Measurements from ENCODE around the gene SERTAD3.
"Not testable (repeated sequence)": the region's sequence is repeated elsewhere in the genome, so short reads cannot be mapped to it uniquely, and the experiment has no call there.

Gene SERTAD3

DNA sequence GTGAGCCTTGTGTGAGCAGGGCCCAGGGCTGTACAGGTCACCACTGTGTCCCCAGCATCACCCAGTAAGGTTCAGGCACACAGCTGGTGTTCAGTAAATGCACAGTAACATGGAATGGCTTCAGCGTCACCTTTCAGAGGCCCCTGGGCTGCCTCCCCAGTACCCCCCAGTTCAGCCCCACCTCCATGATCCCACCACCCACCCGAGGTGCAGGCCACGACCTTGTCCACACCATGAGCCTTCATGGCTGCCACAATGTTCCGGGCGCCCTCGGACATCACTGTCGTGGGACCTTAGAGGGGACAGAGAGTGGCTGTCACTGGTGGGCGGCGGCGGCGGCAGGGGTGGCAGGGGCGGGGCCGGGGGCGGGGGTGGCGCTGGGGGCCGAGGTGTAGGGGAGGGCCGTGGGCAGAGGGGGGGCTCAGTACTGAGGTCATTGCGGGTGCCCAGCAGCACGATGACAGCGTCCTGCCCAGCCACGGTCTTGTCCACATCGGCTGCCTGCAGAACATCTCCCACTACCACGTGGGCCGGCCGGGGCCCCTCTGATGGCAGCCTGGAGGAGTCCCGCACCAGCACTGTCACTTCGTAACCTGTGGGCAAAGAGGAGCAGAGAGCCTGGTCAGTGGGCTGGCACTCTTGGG, 13.9 kb upstream of the SERTAD3 start:
- no peak for DNase-seq (ENCODE audit: low read depth in 2 of 2)

DNA sequence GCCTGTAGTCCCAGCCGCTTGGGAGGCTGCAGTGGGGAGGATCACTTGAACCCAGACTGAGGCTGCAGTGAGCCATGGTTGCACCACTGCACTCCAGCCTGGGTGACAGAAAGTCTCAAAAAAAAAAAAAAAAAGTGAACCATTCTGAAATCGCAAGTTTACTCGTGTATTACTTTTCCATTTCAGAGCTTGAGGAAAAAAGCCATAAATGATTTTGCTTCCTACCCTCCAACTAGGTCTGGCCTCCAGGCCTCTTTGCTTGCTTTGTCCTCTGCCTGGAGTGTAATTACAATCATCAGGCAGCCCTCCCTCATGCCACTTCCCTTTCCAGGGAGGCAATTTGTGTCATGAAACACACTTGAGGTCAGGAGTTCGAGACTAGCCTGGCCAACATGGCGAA, 12.9 kb upstream of the SERTAD3 start:
- DNase-seq (ENCODE audit: low read depth in 2 of 2) = no peak

DNA sequence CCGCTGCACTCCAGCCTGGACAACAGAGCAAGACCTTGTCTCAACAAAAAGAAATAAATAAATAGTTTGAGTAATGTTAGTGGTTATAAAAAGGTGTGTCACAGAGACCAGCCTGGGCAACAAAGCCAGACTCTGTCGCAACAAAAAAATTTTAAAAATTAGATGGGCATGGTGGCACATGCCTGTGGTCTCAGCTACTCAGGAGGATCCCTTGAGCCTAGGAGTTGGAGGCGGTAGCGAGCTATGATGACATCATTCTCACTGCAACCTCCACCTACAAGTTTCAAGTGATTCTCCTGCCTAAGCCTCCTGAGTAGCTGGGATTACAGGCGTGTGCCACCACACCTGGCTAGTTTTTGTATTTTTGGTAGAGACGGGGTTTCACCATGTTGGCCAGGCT, 9.8 kb upstream of the SERTAD3 start:
- DNase-seq (ENCODE audit: low read depth in 2 of 2) = not testable (repeated sequence)

DNA sequence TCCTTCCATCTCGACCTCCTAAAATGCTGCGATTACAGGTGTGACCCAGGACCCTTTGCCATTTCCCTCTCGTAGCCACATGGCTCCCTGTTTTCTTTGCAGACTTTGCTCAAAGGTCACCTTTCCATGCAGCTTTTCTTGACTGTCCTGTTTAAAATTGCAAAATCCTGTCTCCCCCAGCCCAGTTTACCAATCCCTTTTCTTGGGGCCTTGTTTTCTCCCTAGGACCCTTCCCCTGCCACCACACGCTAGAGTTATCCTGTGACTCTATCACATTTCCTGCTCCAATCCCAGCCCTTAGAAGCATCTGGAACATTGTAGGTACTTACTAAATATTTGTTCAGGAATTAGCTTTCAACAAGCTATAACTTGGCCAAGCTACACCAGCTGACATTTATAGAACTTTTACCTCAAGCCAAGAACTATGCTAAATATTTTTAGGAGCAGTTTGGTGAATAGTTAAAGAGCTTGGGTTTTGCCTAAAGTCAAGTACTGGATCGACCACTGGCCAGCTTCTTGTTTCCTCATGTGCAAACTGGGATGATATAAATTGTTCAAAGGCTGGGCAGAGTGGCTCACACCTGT, 9.1 kb upstream of the SERTAD3 start:
- DNase-seq (ENCODE audit: low read depth in 2 of 2) = no peak

DNA sequence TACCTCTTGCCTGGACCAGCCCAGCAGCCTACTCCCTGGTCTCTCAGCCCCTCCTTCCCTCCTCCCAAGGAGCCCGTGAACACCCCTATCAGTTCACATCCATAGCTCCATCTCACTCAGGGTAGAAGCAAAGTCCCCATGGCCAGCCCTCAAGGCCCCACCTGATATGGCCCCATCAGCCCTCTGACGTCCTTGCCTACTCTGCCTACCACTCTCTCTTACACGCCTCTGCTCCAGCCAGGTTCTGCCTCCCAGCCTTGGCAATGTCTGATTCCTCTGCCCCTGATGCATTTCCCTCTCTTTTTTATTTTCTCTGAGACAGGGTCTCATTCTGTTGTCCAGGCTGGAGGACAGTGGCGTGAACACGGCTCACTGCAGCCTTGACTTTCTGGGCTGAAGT, 7.9 kb upstream of the SERTAD3 start:
- no peak for DNase-seq (ENCODE audit: low read depth in 2 of 2)

DNA sequence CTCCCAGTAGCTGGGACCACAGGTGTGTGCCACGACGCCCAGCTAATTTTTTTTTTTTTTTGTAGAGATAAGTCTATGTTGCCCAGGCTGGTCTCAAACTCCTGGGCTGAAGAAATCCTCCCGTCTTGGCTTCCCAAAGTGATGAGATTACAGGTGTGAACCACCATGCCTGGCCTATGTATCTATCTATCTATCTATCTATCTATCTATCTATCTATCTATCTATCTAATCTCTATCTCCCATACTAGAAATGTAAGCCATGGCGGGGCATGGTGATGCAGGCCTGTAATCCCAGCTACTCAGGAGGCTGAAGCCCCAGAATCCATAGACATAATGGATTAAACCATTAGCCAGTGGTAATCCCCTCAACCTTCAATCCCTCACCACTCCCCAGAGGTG, 6.5 kb upstream of the SERTAD3 start:
- DNase-seq (ENCODE audit: low read depth in 2 of 2) = no peak

DNA sequence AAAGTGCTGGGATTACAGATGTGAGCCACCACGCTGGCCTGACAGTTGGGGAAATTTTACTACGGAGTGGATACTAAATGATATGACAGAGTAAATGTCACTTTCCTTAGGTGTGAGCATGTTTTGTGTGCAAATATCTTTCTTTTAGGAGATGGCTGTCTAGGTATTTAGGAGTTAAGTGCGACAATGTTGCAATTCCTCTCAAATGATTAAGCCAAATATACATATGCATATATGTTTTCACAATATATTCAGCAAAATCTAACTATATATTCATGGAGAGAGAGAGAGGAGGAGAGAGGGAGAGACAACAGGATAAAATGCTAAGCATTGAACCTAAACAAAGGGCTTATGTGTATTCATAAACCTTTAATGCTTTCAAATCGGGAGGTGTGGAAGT, 5.4 kb upstream of the SERTAD3 start:
- no peak for DNase-seq (ENCODE audit: low read depth in 2 of 2)

DNA sequence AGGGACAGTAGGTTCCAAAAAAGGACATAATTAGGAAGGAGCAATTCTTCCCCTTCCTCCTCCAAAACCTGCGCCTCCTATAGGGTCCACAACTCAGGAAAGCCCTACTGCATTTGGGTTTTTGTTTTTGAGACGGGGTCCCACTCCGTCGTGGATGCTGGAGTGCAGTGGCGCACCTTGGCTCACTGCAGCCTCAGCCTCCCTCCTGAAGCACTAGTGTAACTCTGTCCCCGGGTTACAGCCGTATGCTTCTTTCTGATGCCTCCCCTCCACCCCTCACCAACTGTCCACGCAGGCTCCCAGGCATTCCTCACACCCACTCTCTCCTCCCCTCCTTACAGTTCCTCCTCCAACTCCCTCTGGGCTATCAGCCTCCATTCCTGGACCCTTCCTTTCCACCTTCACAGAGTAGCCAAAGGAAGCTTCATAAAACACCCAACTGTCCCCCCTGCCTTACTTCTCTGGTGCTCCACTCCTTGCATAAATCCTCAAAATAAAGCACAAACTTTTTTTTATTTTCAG, 2.2 kb upstream of the SERTAD3 start:
- no peak for DNase-seq (ENCODE audit: low read depth in 2 of 2)

DNA sequence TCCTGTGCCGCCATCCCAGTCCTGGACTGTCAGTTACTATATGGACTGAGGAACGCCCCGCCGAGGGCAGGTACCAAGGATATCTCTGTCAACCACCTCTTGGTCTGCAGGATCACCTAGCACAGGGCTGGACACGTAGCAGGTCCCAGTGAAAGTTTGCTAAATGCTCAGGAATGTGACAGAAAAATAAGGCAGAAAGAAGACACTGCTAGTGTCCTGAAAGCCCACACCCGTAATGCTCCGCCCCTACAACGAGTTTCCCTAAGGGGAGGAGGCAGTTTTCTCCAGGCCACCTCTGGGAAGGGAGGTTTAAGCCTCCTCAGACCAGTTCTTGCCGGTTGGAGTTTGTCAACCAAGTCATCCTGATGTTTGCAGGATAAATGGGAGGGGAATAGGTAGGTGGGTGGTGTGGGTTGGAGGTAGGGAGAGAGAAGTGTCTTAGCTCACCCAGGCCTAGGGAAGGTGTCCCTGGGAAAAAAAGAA, 1.7 kb upstream of the SERTAD3 start:
- no peak for DNase-seq (ENCODE audit: low read depth in 2 of 2)

DNA sequence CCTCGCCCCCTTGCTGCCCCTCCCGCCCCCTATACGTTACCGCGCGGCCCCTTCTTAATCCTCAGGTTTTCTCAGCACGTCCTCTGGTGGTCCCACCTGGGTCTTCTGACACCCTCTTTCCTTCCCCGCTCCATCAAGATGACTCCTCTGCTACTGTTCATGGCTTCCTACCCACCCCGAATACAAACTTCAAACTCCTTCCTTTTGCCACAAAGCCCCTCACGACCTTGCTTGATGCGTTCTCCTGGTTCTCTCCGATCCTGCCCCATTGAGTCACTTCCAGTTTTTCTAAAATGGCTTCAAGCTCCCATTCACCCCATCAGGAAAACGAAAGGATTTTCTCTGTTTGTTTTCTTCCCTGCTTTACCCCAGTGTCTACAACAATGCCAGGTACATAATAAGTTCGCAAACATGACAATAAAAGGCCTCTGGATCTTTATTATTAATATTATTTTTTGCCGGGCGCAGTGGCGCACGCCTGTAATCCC, 734 bp upstream of the SERTAD3 start:
- no peak for DNase-seq (ENCODE audit: low read depth in 2 of 2)

DNA sequence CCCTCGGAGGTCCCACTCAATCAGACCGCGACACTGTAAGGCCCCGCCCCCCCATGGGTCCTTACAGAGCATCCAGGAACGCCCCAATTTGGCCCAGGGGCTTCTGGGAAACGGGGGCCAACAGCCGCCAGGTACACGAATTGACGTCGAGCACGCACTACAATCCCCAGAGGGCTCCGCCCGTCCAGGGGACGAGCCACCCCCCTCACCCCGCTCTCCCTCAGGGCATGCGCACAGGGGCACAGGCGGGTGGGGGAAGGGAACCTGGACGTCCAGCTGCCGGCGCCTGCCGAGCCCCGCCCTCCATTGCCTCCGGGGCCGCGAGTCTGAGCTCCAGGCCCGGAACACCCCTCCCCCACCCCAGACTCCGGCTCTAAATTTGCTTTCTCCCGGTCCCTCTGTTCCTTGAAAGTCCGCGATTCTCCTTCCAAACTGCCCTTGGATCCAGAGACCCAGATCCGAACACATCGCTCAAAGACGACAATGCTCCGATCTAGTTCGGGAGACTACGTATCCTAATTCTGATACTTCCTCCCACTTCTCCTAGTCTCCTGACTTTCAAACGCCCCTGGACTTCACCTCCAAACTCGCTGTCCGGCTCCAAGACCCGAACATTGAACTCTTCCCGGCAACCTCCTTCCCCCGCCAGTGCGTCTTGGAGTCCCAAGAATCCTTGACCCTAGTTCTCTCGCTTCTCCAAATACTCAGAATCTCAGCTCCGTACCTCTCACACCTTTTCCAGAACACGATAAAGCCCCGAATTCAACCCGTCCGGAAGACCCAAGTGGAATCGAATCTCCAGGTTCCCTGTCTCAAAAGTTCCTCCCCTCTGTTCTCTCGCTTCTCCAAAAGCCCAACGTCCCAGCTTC, 770 bp downstream of the SERTAD3 start:
- peak; percentile 99 for DNase-seq (ENCODE audit: low read depth in 2 of 2)

DNA sequence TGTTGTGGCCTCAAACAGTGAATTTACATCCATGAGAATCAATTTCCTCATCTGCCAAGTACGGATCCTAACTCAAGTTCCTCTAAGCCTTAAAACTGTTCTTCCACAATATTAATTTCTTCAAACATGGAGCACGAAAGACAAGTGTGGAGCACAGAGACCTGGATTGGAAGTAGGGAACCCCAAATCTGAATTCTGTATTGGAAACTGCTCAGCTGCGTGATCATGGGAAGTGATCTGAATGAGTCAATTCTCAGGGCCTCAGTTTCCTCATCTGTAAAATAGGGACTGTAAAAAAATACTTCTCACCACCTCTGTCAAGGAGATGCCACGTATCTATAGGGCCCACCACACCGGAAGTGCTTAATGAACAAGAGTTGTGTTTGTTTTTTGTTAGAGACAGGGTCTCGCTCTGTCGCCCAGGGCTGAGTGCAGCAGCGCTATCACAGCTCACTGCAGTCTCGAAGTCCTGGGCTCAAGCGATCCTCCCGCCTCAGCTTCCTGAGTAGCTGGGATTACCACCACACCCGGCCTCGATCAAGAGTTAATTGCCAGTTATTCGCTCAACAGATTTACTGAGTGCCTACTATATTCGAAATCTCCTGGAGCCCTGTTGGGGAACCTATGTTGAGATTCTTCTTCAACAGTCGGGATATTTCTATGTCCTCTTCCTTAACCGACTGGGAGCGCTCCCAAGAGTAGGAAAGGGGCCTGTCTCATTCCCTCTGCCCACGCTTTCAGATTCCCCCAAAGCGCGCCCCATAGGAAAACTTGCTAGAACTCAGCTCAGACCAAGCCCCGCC, 1.6 kb downstream of the SERTAD3 start:
- DNase-seq (ENCODE audit: low read depth in 2 of 2) = no peak

DNA sequence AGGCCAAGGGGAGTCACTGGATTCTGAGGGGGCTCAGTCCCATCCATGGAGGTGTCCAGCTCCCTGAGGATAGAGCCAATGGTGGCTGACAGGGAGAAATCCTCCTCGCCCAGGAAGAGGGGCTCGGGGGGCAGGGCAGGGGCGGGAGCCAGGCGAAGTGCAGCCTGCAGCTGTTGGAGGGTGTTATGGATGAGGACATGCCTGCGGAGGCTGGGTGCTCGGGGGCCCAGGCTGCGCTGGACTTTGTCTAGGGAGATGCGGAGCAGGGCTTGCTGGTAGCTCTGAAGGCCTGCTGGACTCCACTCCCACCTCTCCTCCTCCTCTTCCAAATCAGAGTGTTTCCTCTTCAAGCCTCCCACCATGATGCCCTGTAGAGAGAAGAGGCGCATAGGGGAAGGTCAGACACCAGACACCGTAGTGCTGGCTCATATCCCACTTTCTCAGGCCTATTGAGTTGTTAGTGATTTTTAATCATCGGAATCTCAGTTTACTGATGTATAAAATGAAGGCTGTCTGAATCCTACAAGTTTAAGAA, 2.3 kb downstream of the SERTAD3 start:
- DNase-seq (ENCODE audit: low read depth in 2 of 2) = no peak

DNA sequence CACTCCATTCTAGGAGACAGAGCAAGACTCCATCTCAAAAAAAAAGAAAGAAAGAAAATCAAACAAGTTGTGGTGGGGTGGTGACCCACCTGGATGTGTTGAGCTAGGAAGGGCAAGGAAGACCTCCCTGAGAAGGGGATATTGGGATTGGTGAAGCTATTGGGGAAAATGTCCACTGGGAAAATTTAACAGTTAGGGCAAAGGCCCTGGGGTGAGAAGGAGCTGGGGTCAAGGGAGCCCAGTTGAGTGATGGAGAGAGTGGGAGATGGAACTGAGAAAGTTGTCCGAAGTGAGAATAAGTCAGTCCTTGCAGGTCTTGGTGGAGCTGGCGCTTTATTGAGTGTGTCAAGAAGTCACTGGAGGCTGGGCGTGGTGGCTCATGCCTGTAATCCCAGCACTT, 5.9 kb downstream of the SERTAD3 start:
- DNase-seq (ENCODE audit: low read depth in 2 of 2) = no peak

DNA sequence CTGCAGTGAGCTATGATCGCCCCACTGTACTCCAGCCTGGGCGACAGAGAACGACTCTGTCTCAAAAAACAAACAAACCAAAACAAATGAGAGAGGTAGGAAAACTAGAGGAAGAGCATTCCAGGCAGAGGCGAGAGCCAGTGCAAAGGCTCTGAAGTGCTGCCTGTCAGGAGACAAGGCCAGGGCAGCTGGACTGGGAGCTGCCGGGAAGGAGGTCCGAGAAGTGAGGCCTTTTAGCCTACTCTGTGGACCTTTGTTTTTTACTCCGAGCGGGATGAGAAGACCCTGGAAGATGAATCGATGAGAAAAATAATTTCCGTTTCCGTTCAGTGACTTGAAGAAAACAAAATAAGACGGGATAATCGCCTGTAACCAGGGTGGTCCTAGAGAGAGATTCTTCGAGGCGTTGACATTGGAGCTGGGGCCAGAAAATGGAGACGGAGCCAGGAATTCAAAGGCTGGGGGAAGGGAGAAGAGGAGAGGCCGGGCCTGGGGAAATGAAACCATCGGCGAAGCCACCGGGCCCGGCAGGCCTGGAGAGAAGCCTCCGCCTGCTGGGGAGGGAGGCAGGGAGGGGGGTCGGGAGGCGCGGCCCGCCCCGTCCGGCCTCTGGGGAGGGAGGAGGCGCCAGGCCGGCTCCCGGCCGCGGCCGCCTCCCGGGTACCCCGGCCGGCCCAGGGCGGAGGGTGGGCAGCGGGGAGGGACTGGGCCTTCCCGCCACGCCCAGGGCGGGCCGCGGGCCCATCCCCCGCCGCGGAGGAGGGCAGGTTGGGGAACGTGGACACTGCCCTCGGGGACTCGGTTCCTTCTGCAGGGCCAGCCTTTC, 10.5 kb downstream of the SERTAD3 start:
- peak in 1 of 2 donors; percentile 43 for DNase-seq (ENCODE audit: low read depth in 2 of 2)

DNA sequence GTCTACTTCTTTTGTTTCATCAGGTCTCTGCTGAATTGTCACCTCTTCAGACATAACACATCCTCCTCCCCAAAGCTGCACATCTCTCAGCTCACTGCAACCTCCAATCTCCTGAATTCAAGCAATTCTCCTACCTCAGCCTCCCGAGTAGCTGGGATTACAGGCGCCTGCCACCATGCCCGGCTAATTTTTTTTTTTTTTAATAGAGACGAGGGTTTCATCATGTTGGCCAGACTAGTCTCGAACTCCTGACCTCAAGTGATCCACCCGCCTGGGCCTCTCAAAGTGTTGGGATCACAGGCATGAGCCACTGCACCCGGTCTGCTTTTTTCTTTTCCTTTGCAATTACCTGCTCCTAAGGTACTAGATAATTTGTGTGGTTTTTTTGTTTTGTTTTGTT, 11.4 kb downstream of the SERTAD3 start:
- not testable (repeated sequence) for DNase-seq (ENCODE audit: low read depth in 2 of 2)

DNA sequence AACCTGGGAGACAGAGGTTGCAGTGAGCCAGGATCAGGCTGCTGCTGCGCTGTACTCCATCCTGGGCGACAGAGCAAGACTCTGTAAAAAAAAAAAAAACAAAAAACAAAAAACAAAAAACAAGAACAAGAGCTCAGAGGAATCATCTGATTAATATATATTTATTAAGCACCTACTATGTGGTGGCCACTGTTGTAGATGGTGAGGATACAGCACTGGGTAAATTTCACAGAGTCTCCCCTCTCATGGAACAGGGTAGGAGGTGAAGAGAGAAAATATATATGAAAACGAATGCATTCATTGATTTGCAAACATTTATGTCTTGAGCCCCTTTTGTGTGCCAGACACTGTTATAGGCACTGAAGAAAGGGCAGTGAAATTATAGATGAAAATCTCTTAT, 12.4 kb downstream of the SERTAD3 start:
- DNase-seq (ENCODE audit: low read depth in 2 of 2) = no peak

DNA sequence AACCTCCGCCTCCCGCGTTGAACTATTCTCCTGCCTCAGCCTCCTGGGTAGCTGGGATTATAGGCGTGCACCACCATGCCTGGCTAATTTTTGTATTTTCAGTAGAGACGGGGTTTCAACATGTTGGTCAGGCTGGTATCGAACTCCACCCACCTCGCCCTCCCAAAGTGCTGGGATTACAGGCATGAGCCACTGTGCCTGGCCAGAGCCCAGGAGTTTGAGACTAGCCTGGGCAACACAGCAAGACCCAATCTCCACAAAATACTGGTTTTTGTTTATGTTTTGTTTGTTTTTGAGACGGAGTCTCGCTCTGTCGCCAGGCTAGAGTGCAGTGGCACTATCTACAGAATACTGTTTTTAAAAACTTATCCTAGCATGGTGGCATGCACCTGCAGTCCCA, 13.9 kb downstream of the SERTAD3 start:
- DNase-seq (ENCODE audit: low read depth in 2 of 2) = not testable (repeated sequence)

DNA sequence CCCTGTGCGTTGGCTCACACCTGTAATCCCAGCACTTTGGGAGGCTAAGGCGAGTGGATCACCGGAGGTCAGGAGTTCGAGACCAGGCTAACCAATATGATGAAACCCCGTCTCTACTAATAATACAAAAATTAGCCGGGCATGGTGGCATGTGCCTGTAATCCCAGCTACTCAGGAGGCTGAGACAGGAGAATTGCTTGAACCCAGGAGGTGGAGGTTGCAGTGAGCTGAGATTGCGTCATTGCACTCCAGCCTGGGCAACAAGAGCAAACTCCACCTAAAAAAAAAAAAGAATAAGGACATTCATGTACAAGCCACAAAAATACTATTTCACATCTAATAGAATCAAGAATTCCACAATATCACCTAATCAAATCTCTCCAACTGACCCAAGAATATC, 15.9 kb downstream of the SERTAD3 start:
- DNase-seq (ENCODE audit: low read depth in 2 of 2) = not testable (repeated sequence)

Data from stimulated activated CD8-positive, alpha-beta memory T cell treated with anti-CD3 and anti-CD28 coated beads, Interleukin-2, amount 100 ng/mL, for 48 hours (primary cell).